Activated CD8-positive, alpha-beta T cell treated with anti-CD3 and anti-CD28 coated beads for 36 hours (primary cell): Measurements from ENCODE around the gene CTNNA2. TPM values are rescaled to one million over a fixed set of nuclear protein-coding genes. Genes with fewer than 3 reads are reported as not detected.

Experiments used
- ATAC-seq: fragments of 200-7000 bp; cut with Tn5 transposase; one replicate; pipeline ENCODE4 v1.10.0; 2021; ENCODE audit warnings: mild to moderate bottlenecking, moderate library complexity
- CTCF ChIA-PET: fragments of 350-600 bp; sonication (Branson Sonifier 250); formaldehyde crosslinking; loops from one replicate; lab custom pipeline; 2021; ENCODE audit warnings: antibody characterized with exemption; lab: Charles Lee
- POLR2A ChIA-PET: fragments of 350-600 bp; sonication (Branson Sonifier 250); formaldehyde crosslinking; loops from one replicate; lab custom pipeline; 2021; ENCODE audit warnings: antibody characterized with exemption; lab: Charles Lee
- DNase-seq: peaks from one replicate; pipeline ENCODE4 v3.0.0-alpha.2; 2020
- H3K27ac Mint-ChIP-seq: one replicate; pipeline ENCODE4 v1.8.0; 2021; ENCODE audit warnings: mild to moderate bottlenecking, mixed read lengths
- H3K27me3 Mint-ChIP-seq: one replicate; pipeline ENCODE4 v1.8.0; 2021; ENCODE audit warnings: mixed read lengths
- H3K36me3 Mint-ChIP-seq: one replicate; pipeline ENCODE4 v1.8.0; 2021; ENCODE audit warnings: low read depth, mixed read lengths
- H3K4me1 Mint-ChIP-seq: one replicate; pipeline ENCODE4 v1.8.0; 2021; ENCODE audit warnings: low read depth, mixed read lengths
- H3K4me3 Mint-ChIP-seq: one replicate; pipeline ENCODE4 v1.8.0; 2021; ENCODE audit warnings: mild to moderate bottlenecking, moderate library complexity, mixed read lengths
- H3K9me3 Mint-ChIP-seq: one replicate; pipeline ENCODE4 v1.8.0; 2021; ENCODE audit warnings: mixed read lengths
- CTCF ChIP-seq: fragments of 200-600 bp; IDR thresholded peaks from one replicate; pipeline ENCODE4 v1.8.0; 2022; ENCODE audit warnings: antibody characterized with exemption, mild to moderate bottlenecking
- intact Hi-C: fragments of 100-400 bp; cut with micrococcal nuclease; formaldehyde crosslinking; loops from one replicate; pipeline ENCODE4 v1.10.0; 2022
- total RNA-seq, 2 experiments: library from RNA; stranded (reverse); gene quantifications; one replicate each; pipeline ENCODE4 v1.2.3, GENCODE V29; 2021

Gene CTNNA2
- total RNA-seq, 2 experiments from 2014 or later, result not detected

- H3K27ac Mint-ChIP-seq, result no peak overlapping the region
- intact Hi-C loops, result no loop called here
- H3K36me3 Mint-ChIP-seq, result no peaks in the 10 kb centered on the region
- DNase-seq (no peak), ATAC-seq (no peak)
- no peaks in the 10 kb centered on the region for H3K4me1 Mint-ChIP-seq
- peaks cover 6% of the 10 kb centered on the region for H3K9me3 Mint-ChIP-seq
- no peak for TF ChIP-seq CTCF
- H3K27me3 Mint-ChIP-seq, result no peaks in the 10 kb centered on the region
- no peak overlapping the region for H3K4me3 Mint-ChIP-seq
- CTCF ChIA-PET, result no interaction called here
- POLR2A ChIA-PET, result no interaction called here
Measured at GRCh38 chr2:80469428-80469827, 956.6 kb downstream of the CTNNA2 start.

DNA sequence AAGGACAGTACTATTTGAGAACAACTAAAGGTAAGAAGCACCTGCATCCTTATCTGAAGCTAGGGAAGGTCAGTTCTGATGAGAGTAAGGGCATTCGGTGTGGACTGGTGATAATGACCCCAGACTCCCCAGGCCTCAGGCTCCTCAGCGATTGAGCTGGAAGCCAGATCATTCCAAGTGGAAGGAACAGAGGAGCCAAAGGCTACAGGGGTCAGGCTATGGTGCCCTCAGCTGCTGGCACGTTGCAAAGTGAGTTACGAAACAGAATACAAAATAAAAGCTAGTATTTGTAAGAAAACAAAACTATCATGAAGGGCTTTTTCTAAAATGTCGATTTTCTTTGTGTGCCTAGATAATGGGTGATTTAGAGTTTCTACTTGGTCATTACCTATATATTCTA, 960.2 kb downstream of the CTNNA2 start:
- H3K4me1 Mint-ChIP-seq, result no peaks in the 10 kb centered on the region

DNA sequence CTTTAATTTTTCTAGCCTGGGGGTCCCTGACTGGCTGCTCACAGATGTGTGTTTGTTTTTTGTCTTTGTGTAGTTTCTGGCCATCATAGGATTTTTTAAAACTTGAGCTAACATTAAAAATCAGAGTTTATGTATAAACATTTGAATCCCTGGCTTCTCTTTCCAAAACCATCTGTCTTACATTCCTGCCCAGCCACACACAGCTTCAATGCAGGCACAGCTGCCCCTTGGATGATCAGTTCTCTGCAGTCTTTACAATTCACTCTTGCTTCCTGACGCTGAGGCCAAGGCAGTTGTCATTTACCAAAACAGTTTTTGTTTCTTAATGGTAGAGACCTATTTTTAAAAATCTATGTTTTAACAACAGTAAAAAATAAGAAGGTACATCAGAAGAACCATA, 960.9 kb downstream of the CTNNA2 start:
- Mint-ChIP-seq H3K27ac (no peak overlapping the region), H3K4me1 (no peaks in the 10 kb centered on the region), H3K9me3 (peaks cover 9% of the 10 kb centered on the region), H3K4me3 (no peak overlapping the region), H3K27me3 (no peaks in the 10 kb centered on the region), H3K36me3 (no peaks in the 10 kb centered on the region)
- ChIA-PET CTCF (no interaction called here), POLR2A (no interaction called here)
- no peak for TF ChIP-seq CTCF
- intact Hi-C loops, result no loop called here
- DNase-seq (no peak), ATAC-seq (no peak)

More for the DNA sequence above, 960.2 kb downstream of the CTNNA2 start:
- ChIA-PET CTCF (no interaction called here), POLR2A (no interaction called here)
- ATAC-seq (no peak), DNase-seq (no peak)
- H3K36me3 Mint-ChIP-seq, result no peaks in the 10 kb centered on the region
- peaks cover 7% of the 10 kb centered on the region for H3K9me3 Mint-ChIP-seq
- TF ChIP-seq CTCF, result no peak
- H3K4me3 Mint-ChIP-seq, result no peak overlapping the region
- H3K27ac Mint-ChIP-seq, result no peak overlapping the region
- H3K27me3 Mint-ChIP-seq, result no peaks in the 10 kb centered on the region
- intact Hi-C loops, result no loop called here

DNA sequence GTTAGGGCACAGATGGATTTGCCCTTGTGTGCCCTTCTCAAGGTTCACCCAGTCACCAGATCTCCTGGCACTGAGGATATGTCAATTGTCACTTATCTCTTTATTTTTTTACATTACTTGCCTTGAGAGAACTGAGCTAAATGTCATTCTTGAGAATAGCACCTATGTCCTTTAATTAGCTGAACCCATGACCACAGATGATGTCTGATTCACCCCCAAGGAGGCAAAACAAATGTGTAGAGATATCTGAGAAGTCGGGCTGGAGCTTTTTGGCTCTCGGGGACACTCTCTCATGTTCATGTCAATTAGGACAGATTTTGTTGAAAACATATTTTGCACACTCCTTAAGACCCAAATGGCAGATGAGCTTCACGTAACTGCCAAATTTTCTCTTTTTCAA, 963.1 kb downstream of the CTNNA2 start:
- Mint-ChIP-seq H3K27me3 (no peaks in the 10 kb centered on the region), H3K9me3 (peaks cover 4% of the 10 kb centered on the region), H3K4me1 (no peaks in the 10 kb centered on the region), H3K36me3 (no peaks in the 10 kb centered on the region), H3K27ac (no peak overlapping the region), H3K4me3 (no peak overlapping the region)
- ChIA-PET POLR2A (no interaction called here), CTCF (no interaction called here)
- intact Hi-C loops, result no loop called here
- ATAC-seq (no peak), DNase-seq (no peak)
- no peak for TF ChIP-seq CTCF

- Mint-ChIP-seq H3K4me3 (no peak overlapping the region), H3K27ac (no peak overlapping the region), H3K27me3 (no peaks in the 10 kb centered on the region), H3K36me3 (no peaks in the 10 kb centered on the region), H3K4me1 (no peaks in the 10 kb centered on the region), H3K9me3 (peaks cover 2% of the 10 kb centered on the region)
- POLR2A ChIA-PET, result no interaction called here
- ATAC-seq (no peak), DNase-seq (no peak)
- intact Hi-C loops, result no loop called here
- CTCF ChIA-PET, result no interaction called here
- no peak for TF ChIP-seq CTCF
Measured at GRCh38 chr2:80476535-80477117, 963.8 kb downstream of the CTNNA2 start.
